Keratinocyte (primary cell): Measurements from ENCODE around the gene TNIK. TPM values are rescaled to one million over a fixed set of nuclear protein-coding genes. Genes with fewer than 3 reads are reported as not detected.

Source experiments
- DNase-seq: peaks from one replicate; pipeline ENCODE4 v3.0.0-alpha.2; 2011; ENCODE audit warnings: low read depth, missing footprints, low spot score
- FAIRE-seq: peaks from 2 replicates; lab custom pipeline; 2011; peaks lifted over from hg19 to GRCh38; lab: Jason Lieb, UNC
- H2AFZ ChIP-seq: 2 replicates; pipeline ENCODE4 v1.6.0; 2012; ENCODE audit warnings: low read length, control low read depth, inconsistent platforms; ENCODE audit not compliant: control insufficient read depth
- H3K27ac ChIP-seq: 2 replicates; pipeline ENCODE4 v1.5.1; 2011; ENCODE audit warnings: low read length; ENCODE audit not compliant: control insufficient read depth, insufficient read depth
- H3K27me3 ChIP-seq: 3 replicates; pipeline ENCODE4 v1.6.0; 2011; ENCODE audit warnings: low read length; ENCODE audit not compliant: control insufficient read depth, insufficient read depth; ENCODE audit errors: extremely low read depth
- H3K36me3 ChIP-seq, 2 experiments: 2 replicates in 1 of 2; 3 replicates in 1 of 2; pipeline ENCODE4 v1.5.1; 2011; ENCODE audit warnings: low read length in 2 of 2, mild to moderate bottlenecking in 1 of 2; ENCODE audit not compliant: control insufficient read depth in 2 of 2, insufficient read depth in 2 of 2; ENCODE audit errors: extremely low read depth in 1 of 2
- H3K4me1 ChIP-seq: 3 replicates; pipeline ENCODE4 v1.5.1; 2011; ENCODE audit warnings: low read length; ENCODE audit not compliant: control insufficient read depth, insufficient read depth; ENCODE audit errors: extremely low read depth
- H3K4me2 ChIP-seq: 3 replicates; pipeline ENCODE4 v1.6.0; 2011; ENCODE audit warnings: low read depth, low read length; ENCODE audit not compliant: control insufficient read depth, insufficient read depth; ENCODE audit errors: extremely low read depth
- H3K4me3 ChIP-seq, 3 experiments: fragments of 200-600 bp in 1 of 3; sonication (generic) in 1 of 3; 2 replicates in 2 of 3; 3 replicates in 1 of 3; pipeline ENCODE4 v1.5.1; 2011 to 2016; ENCODE audit warnings: low read length in 3 of 3, mild to moderate bottlenecking in 3 of 3, control low read depth in 2 of 3, inconsistent platforms in 1 of 3, low read depth in 1 of 3, mixed read lengths in 1 of 3, mixed run types in 1 of 3, moderate library complexity in 1 of 3; ENCODE audit not compliant: control insufficient read depth in 2 of 3, insufficient read depth in 2 of 3; ENCODE audit errors: extremely low read depth in 1 of 3
- H3K79me2 ChIP-seq: 2 replicates; pipeline ENCODE4 v1.6.0; 2012; ENCODE audit warnings: low read length; ENCODE audit not compliant: control insufficient read depth, insufficient read depth
- H3K9ac ChIP-seq: 3 replicates; pipeline ENCODE4 v1.6.0; 2011; ENCODE audit warnings: low read length; ENCODE audit not compliant: control insufficient read depth, insufficient read depth; ENCODE audit errors: extremely low read depth
- H3K9me1 ChIP-seq: 3 replicates; pipeline ENCODE4 v1.6.0; 2011; ENCODE audit warnings: low read length; ENCODE audit not compliant: control insufficient read depth, insufficient read depth; ENCODE audit errors: extremely low read depth
- H3K9me3 ChIP-seq: 2 replicates; pipeline ENCODE4 v1.5.1; 2012; ENCODE audit warnings: low read depth, low read length; ENCODE audit not compliant: control insufficient read depth
- H4K20me1 ChIP-seq: 3 replicates; pipeline ENCODE4 v1.6.0; 2011; ENCODE audit warnings: low read length; ENCODE audit not compliant: control insufficient read depth, insufficient read depth; ENCODE audit errors: extremely low read depth
- EZH2 ChIP-seq: IDR thresholded peaks from one replicate; pipeline ENCODE4 v1.6.1; 2012; ENCODE audit warnings: inconsistent platforms, mild to moderate bottlenecking, low read length, moderate library complexity
- dilution Hi-C: fragments of 300-500 bp; cut with MboI; formaldehyde crosslinking; loops from one replicate; pipeline ENCODE4 v1.7.0; 2020; ENCODE audit warnings: low sequenced_read_pairs; ENCODE audit not compliant: extremely low pct_ligation_motif_present
- polyA plus RNA-seq, 5 experiments: library from polyadenylated mRNA; depleted of rRNA in 3 of 5; stranded (reverse) in 3 of 5; stranded (forward) in 1 of 5; unstranded in 1 of 5; fragments of >200 nt; gene quantifications; 1 replicate in 1 of 5; 2 replicates in 3 of 5; 3 replicates in 1 of 5; pipeline versions ENCODE4 v1.2.1 to v1.2.3, GENCODE V29; 2011 to 2012; ENCODE audit warnings: missing spikeins in 2 of 5, low read depth in 1 of 5, low replicate concordance in 1 of 5
- TF ChIP-seq, protein P1 (sequence below), 3 experiments: IDR thresholded peaks in 1 of 3; conservative IDR thresholded peaks in 1 of 3; optimal IDR thresholded peaks in 1 of 3; 2 replicates in 2 of 3; 3 replicates in 1 of 3; pipeline versions ENCODE3 to v1.5.1; 2011; ENCODE audit warnings: low read length in 3 of 3, mild to moderate bottlenecking in 3 of 3, moderate library complexity in 2 of 3, control low read depth in 1 of 3, inconsistent platforms in 1 of 3; ENCODE audit not compliant: insufficient read depth in 2 of 3; ENCODE audit errors: extremely low read depth in 1 of 3

Gene TNIK
- polyA plus RNA-seq, 1 donor (not counting 4 experiments of a cell fraction or from before 2014, with no cell fraction given): 4.4 TPM

DNA sequence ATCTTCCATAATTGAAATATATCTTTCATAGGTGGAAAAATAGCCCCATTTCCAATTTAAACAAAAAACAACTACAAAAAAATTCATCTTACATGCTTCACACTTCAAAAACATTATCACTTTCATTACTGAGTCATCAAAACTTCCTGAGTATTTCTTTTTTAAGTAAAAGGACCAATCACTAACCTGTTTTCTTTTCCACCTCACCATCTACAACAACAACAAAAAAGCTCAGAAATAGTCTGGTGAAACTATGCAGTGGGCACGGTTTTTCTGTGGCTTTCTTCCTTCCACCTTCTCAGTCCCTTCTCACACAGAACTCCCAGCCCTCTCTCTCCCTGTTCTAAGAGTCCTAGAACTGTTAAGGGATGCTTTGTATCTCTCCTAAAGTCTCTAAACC lies 20.3 kb upstream of the TNIK start:
- Histone ChIP-seq H3K4me1 (no peaks in the 10 kb centered on the region), H3K36me3 (no peaks in the 10 kb centered on the region), H2AFZ (no peak overlapping the region), H3K27ac (no peak overlapping the region), H3K79me2 (no peaks in the 10 kb centered on the region), H3K27me3 (no peaks in the 10 kb centered on the region), H3K9me3 (no peaks in the 10 kb centered on the region), H4K20me1 (no peaks in the 10 kb centered on the region), H3K9ac (no peak overlapping the region), H3K4me3 (no peak overlapping the region), H3K4me2 (no peak overlapping the region), H3K9me1 (no peaks in the 10 kb centered on the region)
- dilution Hi-C loops: no loop called here
- TF ChIP-seq, protein P1, sequence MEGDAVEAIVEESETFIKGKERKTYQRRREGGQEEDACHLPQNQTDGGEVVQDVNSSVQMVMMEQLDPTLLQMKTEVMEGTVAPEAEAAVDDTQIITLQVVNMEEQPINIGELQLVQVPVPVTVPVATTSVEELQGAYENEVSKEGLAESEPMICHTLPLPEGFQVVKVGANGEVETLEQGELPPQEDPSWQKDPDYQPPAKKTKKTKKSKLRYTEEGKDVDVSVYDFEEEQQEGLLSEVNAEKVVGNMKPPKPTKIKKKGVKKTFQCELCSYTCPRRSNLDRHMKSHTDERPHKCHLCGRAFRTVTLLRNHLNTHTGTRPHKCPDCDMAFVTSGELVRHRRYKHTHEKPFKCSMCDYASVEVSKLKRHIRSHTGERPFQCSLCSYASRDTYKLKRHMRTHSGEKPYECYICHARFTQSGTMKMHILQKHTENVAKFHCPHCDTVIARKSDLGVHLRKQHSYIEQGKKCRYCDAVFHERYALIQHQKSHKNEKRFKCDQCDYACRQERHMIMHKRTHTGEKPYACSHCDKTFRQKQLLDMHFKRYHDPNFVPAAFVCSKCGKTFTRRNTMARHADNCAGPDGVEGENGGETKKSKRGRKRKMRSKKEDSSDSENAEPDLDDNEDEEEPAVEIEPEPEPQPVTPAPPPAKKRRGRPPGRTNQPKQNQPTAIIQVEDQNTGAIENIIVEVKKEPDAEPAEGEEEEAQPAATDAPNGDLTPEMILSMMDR (optimal IDR thresholded peaks at IDR 0.05 in 1 of 3, IDR thresholded peaks at IDR 0.05 in 1 of 3, conservative IDR thresholded peaks at IDR 0.05 in 1 of 3; ENCODE audit: extremely low read depth in 1 of 3, insufficient read depth in 2 of 3, low read length in 3 of 3): no peak
- TF ChIP-seq EZH2: no peak
- no peak for FAIRE-seq
- no peak for DNase-seq

DNA sequence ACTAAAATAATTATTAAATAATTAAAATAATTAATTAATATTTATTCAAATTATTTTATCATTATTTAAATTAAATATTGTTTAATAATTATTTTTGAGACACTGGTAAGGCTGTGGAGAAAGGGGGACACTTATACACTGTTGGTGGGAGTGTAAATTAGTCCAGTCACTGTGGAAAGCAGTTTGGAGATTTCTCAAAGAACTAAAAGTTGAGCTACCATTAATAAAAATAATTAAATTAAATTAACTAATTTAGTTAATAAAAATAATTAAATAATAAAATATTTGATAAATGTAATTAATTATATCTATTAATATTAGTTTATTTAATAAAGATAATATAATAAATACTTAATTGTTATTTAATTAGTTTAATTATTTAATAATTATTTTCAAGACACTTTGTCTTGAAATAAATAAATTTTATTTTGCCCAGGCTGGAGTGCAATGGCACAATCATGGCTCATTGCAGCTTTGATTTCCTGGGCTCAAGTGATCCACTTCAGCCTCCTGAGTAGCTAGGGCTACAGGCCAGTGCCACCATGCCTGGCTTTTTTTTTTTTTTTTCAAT lies 16.4 kb upstream of the TNIK start:
- H3K27me3 ChIP-seq: no peaks in the 10 kb centered on the region
- H3K4me3 ChIP-seq: no peak overlapping the region
- no peak overlapping the region for H3K27ac ChIP-seq
- no peaks in the 10 kb centered on the region for H3K9me1 ChIP-seq
- TF ChIP-seq, protein P1 (optimal IDR thresholded peaks at IDR 0.05 in 1 of 3, IDR thresholded peaks at IDR 0.05 in 1 of 3, conservative IDR thresholded peaks at IDR 0.05 in 1 of 3; ENCODE audit: extremely low read depth in 1 of 3, insufficient read depth in 2 of 3, low read length in 3 of 3): no peak
- no peak for TF ChIP-seq EZH2
- no peaks in the 10 kb centered on the region for H3K79me2 ChIP-seq
- FAIRE-seq (no peak), DNase-seq (no peak)
- H3K4me1 ChIP-seq: no peaks in the 10 kb centered on the region
- H2AFZ ChIP-seq: no peak overlapping the region
- dilution Hi-C loops: no loop called here
- H4K20me1 ChIP-seq: no peaks in the 10 kb centered on the region
- no peak overlapping the region for H3K4me2 ChIP-seq
- H3K36me3 ChIP-seq: no peaks in the 10 kb centered on the region
- no peaks in the 10 kb centered on the region for H3K9me3 ChIP-seq
- H3K9ac ChIP-seq: no peak overlapping the region
